Neural cell (in vitro differentiated cells): ENCODE measurements around the gene REEP1. TPM values are rescaled to one million over a fixed set of nuclear protein-coding genes. Genes with fewer than 3 reads are reported as not detected.

Experiments used
- H2AFZ ChIP-seq: fragments of 200-600, 300-800 bp; sonication (generic), shearing (Covaris generic); 2 replicates; pipeline ENCODE4 v1.6.0; 2014; ENCODE audit warnings: low read depth, mild to moderate bottlenecking, antibody characterized with exemption, low read length, moderate library complexity
- H3F3A ChIP-seq: fragments of 200-600 bp; shearing (Covaris generic); 2 replicates; pipeline ENCODE4 v1.6.1; 2016; ENCODE audit warnings: mild to moderate bottlenecking, moderate library complexity, mixed read lengths, antibody characterized with exemption, low read length; ENCODE audit not compliant: insufficient read depth, poor library complexity, severe bottlenecking
- H3K27ac ChIP-seq: fragments of 200-600, 300-800 bp; sonication (generic), shearing (Covaris generic); 2 replicates; pipeline ENCODE4 v1.5.1; 2014; ENCODE audit warnings: mild to moderate bottlenecking, low read length, moderate library complexity
- H3K27me3 ChIP-seq: fragments of 300-800, 200-600 bp; sonication (generic), shearing (Covaris generic); 2 replicates; pipeline ENCODE4 v1.6.0; 2014; ENCODE audit warnings: mild to moderate bottlenecking, low read depth, low read length, moderate library complexity; ENCODE audit not compliant: insufficient read depth
- H3K36me3 ChIP-seq: fragments of 300-800, 200-600 bp; sonication (generic), shearing (Covaris generic); 2 replicates; pipeline ENCODE4 v1.5.1; 2014; ENCODE audit warnings: mild to moderate bottlenecking, antibody characterized with exemption, low read length, moderate library complexity; ENCODE audit not compliant: insufficient read depth
- H3K4me2 ChIP-seq: fragments of 300-800, 200-600 bp; sonication (generic), shearing (Covaris generic); 2 replicates; pipeline ENCODE4 v1.6.0; 2014; ENCODE audit warnings: mild to moderate bottlenecking, low read length
- H3K4me3 ChIP-seq: fragments of 300-800, 200-600 bp; sonication (generic), shearing (Covaris generic); 2 replicates; pipeline ENCODE4 v1.5.1; 2014; ENCODE audit warnings: mild to moderate bottlenecking, low read length, moderate library complexity
- H3K79me2 ChIP-seq: fragments of 200-600 bp; shearing (Covaris generic); replicated peaks from 2 replicates; pipeline ENCODE4 v1.6.0; 2014; ENCODE audit warnings: mild to moderate bottlenecking, low read length, moderate library complexity; ENCODE audit not compliant: insufficient read depth
- H3K9ac ChIP-seq: fragments of 300-800, 200-600 bp; sonication (generic), shearing (Covaris generic); 2 replicates; pipeline ENCODE4 v1.6.1; 2016; ENCODE audit warnings: mild to moderate bottlenecking, low read length, mixed read lengths
- H3K9me2 ChIP-seq: fragments of 200-600 bp; shearing (Covaris generic); 2 replicates; pipeline ENCODE4 v1.6.1; 2016; ENCODE audit warnings: mild to moderate bottlenecking, low read length, mixed read lengths; ENCODE audit not compliant: insufficient read depth
- H3K9me3 ChIP-seq: fragments of 200-600, 300-800 bp; sonication (generic), shearing (Covaris generic); 2 replicates; pipeline ENCODE4 v1.6.1; 2016; ENCODE audit warnings: mild to moderate bottlenecking, mixed run types, low read length, moderate library complexity, mixed read lengths
- H4K20me1 ChIP-seq: fragments of 200-600 bp; shearing (Covaris generic); 2 replicates; pipeline ENCODE4 v1.6.1; 2016; ENCODE audit warnings: mild to moderate bottlenecking, mixed run types; ENCODE audit not compliant: insufficient read depth
- EP300 ChIP-seq: fragments of 450-650 bp; conservative IDR thresholded peaks from 2 replicates; pipeline ENCODE4 v1.6.1; 2014; ENCODE audit warnings: antibody characterized with exemption, mild to moderate bottlenecking, moderate library complexity; ENCODE audit not compliant: poor library complexity, severe bottlenecking
- EZH2 ChIP-seq: fragments of 200-600, 300-800 bp; shearing (Covaris generic), sonication (generic); IDR thresholded peaks from 2 replicates; pipeline ENCODE4 v1.6.1; 2014; ENCODE audit warnings: antibody characterized with exemption, low read length, borderline replicate concordance, mild to moderate bottlenecking; ENCODE audit not compliant: insufficient read depth, poor library complexity, severe bottlenecking
- MXI1 ChIP-seq: fragments of 450-650 bp; conservative IDR thresholded peaks from 2 replicates; pipeline ENCODE4 v1.6.1; 2014; ENCODE audit warnings: antibody characterized with exemption, mild to moderate bottlenecking; ENCODE audit not compliant: poor library complexity, severe bottlenecking
- POLR2AphosphoS5 ChIP-seq: IDR thresholded peaks from 2 replicates; pipeline ENCODE4 v1.6.1; 2012
- RAD21 ChIP-seq: fragments of 450-650 bp; conservative IDR thresholded peaks from 2 replicates; pipeline ENCODE4 v1.6.1; 2014; ENCODE audit warnings: antibody characterized with exemption, mild to moderate bottlenecking, moderate library complexity
- SMC3 ChIP-seq: fragments of 450-650 bp; conservative IDR thresholded peaks from 2 replicates; pipeline ENCODE4 v1.6.1; 2014; ENCODE audit warnings: antibody characterized with exemption, mild to moderate bottlenecking, moderate library complexity; ENCODE audit not compliant: poor library complexity
- TAF1 ChIP-seq: IDR thresholded peaks from 2 replicates; pipeline ENCODE4 v1.6.1; 2012; ENCODE audit warnings: low read depth
- polyA plus RNA-seq: library from polyadenylated mRNA; depleted of rRNA; stranded (reverse); fragments of >200 nt; gene quantifications from 2 replicates; pipeline ENCODE4 v1.2.3, GENCODE V29; 2014
- TF ChIP-seq, protein P1 (sequence below): IDR thresholded peaks from 2 replicates; pipeline ENCODE4 v1.6.1; 2012; ENCODE audit warnings: borderline replicate concordance
- TF ChIP-seq, protein P2 (sequence below): fragments of 450-650 bp; IDR thresholded peaks from 2 replicates; pipeline ENCODE4 v1.5.1; 2014; ENCODE audit warnings: antibody characterized with exemption, mild to moderate bottlenecking, moderate library complexity; ENCODE audit not compliant: poor library complexity, severe bottlenecking

Gene REEP1
- polyA plus RNA-seq, 1 donor from 2014 or later = 121 TPM

DNA sequence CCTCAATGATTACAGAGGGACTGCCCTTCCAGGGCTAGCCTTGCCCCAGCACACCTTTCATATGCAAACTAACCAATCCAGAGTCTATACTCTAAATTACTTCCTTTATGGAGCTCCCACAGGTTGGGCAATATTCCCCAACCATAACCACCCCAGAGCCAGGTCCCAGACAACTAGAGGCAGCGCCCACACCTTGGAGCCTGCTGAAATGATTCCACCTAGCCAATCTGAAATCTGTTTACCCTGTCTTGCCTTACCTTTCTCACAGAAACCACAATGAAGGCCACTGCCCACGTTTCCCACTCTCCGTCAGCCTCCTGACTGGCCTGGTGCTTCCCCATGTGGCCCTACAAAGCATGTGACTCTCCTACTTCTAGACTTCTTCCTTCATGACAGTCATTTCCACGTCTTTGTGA is 62.0 kb downstream of the REEP1 start:
- Histone ChIP-seq H2AFZ (no peak overlapping the region), H3K27ac (no peak overlapping the region), H4K20me1 (no peaks in the 10 kb centered on the region), H3K4me3 (no peak overlapping the region), H3K27me3 (no peaks in the 10 kb centered on the region), H3F3A (no peaks in the 10 kb centered on the region), H3K36me3 (peaks cover 5% of the 10 kb centered on the region), H3K4me2 (no peak overlapping the region), H3K9me2 (no peaks in the 10 kb centered on the region), H3K9ac (no peak overlapping the region), H3K79me2 (no peaks in the 10 kb centered on the region), H3K9me3 (no peaks in the 10 kb centered on the region)
- TF ChIP-seq, protein P1, sequence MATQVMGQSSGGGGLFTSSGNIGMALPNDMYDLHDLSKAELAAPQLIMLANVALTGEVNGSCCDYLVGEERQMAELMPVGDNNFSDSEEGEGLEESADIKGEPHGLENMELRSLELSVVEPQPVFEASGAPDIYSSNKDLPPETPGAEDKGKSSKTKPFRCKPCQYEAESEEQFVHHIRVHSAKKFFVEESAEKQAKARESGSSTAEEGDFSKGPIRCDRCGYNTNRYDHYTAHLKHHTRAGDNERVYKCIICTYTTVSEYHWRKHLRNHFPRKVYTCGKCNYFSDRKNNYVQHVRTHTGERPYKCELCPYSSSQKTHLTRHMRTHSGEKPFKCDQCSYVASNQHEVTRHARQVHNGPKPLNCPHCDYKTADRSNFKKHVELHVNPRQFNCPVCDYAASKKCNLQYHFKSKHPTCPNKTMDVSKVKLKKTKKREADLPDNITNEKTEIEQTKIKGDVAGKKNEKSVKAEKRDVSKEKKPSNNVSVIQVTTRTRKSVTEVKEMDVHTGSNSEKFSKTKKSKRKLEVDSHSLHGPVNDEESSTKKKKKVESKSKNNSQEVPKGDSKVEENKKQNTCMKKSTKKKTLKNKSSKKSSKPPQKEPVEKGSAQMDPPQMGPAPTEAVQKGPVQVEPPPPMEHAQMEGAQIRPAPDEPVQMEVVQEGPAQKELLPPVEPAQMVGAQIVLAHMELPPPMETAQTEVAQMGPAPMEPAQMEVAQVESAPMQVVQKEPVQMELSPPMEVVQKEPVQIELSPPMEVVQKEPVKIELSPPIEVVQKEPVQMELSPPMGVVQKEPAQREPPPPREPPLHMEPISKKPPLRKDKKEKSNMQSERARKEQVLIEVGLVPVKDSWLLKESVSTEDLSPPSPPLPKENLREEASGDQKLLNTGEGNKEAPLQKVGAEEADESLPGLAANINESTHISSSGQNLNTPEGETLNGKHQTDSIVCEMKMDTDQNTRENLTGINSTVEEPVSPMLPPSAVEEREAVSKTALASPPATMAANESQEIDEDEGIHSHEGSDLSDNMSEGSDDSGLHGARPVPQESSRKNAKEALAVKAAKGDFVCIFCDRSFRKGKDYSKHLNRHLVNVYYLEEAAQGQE = no peak
- no peak for TF ChIP-seq MXI1
- TF ChIP-seq, protein P2, sequence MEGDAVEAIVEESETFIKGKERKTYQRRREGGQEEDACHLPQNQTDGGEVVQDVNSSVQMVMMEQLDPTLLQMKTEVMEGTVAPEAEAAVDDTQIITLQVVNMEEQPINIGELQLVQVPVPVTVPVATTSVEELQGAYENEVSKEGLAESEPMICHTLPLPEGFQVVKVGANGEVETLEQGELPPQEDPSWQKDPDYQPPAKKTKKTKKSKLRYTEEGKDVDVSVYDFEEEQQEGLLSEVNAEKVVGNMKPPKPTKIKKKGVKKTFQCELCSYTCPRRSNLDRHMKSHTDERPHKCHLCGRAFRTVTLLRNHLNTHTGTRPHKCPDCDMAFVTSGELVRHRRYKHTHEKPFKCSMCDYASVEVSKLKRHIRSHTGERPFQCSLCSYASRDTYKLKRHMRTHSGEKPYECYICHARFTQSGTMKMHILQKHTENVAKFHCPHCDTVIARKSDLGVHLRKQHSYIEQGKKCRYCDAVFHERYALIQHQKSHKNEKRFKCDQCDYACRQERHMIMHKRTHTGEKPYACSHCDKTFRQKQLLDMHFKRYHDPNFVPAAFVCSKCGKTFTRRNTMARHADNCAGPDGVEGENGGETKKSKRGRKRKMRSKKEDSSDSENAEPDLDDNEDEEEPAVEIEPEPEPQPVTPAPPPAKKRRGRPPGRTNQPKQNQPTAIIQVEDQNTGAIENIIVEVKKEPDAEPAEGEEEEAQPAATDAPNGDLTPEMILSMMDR = no peak
- no peak for TF ChIP-seq TAF1
- no peak for TF ChIP-seq EZH2
- TF ChIP-seq EP300 = no peak
- no peak for TF ChIP-seq RAD21
- no peak for TF ChIP-seq POLR2AphosphoS5
- no peak for TF ChIP-seq SMC3

DNA sequence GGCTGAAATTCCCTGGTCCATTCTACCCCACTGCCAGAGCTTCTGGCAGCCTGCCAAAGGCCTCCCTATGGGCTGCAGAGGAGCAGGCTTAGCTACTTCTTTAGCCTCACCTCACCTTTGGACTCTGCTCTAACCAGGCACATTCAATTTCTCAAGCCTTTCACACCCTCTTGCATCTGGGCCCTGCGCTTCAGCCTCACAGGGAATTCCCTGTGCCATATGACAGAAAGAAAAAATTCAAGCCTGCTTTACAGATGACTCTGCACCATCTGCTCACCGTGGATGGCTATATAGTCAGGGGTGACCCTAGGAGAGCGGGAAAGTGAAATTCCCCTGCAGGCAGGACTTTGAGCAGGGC is 62.5 kb downstream of the REEP1 start:
- Histone ChIP-seq H3K4me2 (no peak overlapping the region), H3K27me3 (no peaks in the 10 kb centered on the region), H2AFZ (no peak overlapping the region), H3K9ac (no peak overlapping the region), H4K20me1 (no peaks in the 10 kb centered on the region), H3K9me3 (no peaks in the 10 kb centered on the region), H3K9me2 (no peaks in the 10 kb centered on the region), H3F3A (no peaks in the 10 kb centered on the region), H3K79me2 (no peaks in the 10 kb centered on the region), H3K4me3 (no peak overlapping the region), H3K36me3 (peaks cover 5% of the 10 kb centered on the region), H3K27ac (no peak overlapping the region)
- TF ChIP-seq SMC3 (no peak), EP300 (no peak), EZH2 (no peak), MXI1 (no peak), TAF1 (no peak), POLR2AphosphoS5 (no peak), RAD21 (no peak)
- TF ChIP-seq, protein P2 = no peak
- TF ChIP-seq, protein P1 = no peak
